Measurements from ENCODE around the gene RARRES2. TPM values are rescaled to one million over a fixed set of nuclear protein-coding genes. Genes with fewer than 3 reads are reported as not detected.

Gene RARRES2
- polyA plus RNA-seq, 2 of the 4 experiments (the other 2 are of a cell fraction), result not detected

GRCh38 chr7:150371996-150372270 is 30.5 kb upstream of the RARRES2 start:
- Histone ChIP-seq H3K4me1 (peaks cover 31% of the 10 kb centered on the region), H3K4me2 (no peak overlapping the region), H3K9me3 (no peaks in the 10 kb centered on the region), H3K27ac (no peak overlapping the region), H3K4me3 (no peak overlapping the region)
- FAIRE-seq (no peak), ATAC-seq (no peak), DNase-seq (ENCODE audit: low read depth in 1 of 2, low spot score in 1 of 2) (no peak)
- WGBS (ENCODE audit: missing lambda C conversion rate), result 95% methylated on average over 22 of the region's 30 CpGs
- ChIA-PET POLR2A (no interaction called here), CTCF (no interaction called here)
- TF ChIP-seq ATOH8 (CRISPR knock-in tag; IDR thresholded peaks at IDR 0.05; ENCODE audit: low read depth) (no peak), E2F6 (IDR thresholded peaks at IDR 0.05; ENCODE audit: borderline replicate concordance, low read depth) (no peak), BCL3 (IDR thresholded peaks at IDR 0.05) (no peak), RNF2 (IDR thresholded peaks at IDR 0.05; ENCODE audit: borderline replicate concordance, low read depth) (no peak), REST (IDR thresholded peaks at IDR 0.05) (no peak), SREBF2 (IDR thresholded peaks at IDR 0.05) (no peak), POLR2AphosphoS2 (conservative IDR thresholded peaks at IDR 0.05; ENCODE audit: low read length) (no peak), JUNB (IDR thresholded peaks at IDR 0.05) (no peak), CTCF (IDR thresholded peaks at IDR 0.05) (no peak), USF2 (IDR thresholded peaks at IDR 0.05) (no peak), MAFK (IDR thresholded peaks at IDR 0.05; ENCODE audit: partially characterized antibody) (no peak), MAX (IDR thresholded peaks at IDR 0.05) (no peak), MYC (IDR thresholded peaks at IDR 0.05; ENCODE audit: borderline replicate concordance, low read length) (no peak), GATA3 (IDR thresholded peaks at IDR 0.05; ENCODE audit: borderline replicate concordance) (no peak), SMC3 (IDR thresholded peaks at IDR 0.05) (no peak), CBX8 (IDR thresholded peaks at IDR 0.05) (no peak)

Measured in A549 (cell line).